HG03378 (cell line): Measurements from ENCODE around the gene PLEKHA5.
"Not testable (repeated sequence)": the region's sequence is repeated elsewhere in the genome, so short reads cannot be mapped to it uniquely, and the experiment has no call there.

ENCODE experiments used
- ATAC-seq: cut with Tn5 transposase; IDR thresholded peaks from one replicate; pipeline ENCODE4 v1.9.1; 2021; ENCODE audit warnings: mild to moderate bottlenecking, moderate library complexity; ENCODE audit not compliant: unreplicated experiment

PLEKHA5 gene, protein sequence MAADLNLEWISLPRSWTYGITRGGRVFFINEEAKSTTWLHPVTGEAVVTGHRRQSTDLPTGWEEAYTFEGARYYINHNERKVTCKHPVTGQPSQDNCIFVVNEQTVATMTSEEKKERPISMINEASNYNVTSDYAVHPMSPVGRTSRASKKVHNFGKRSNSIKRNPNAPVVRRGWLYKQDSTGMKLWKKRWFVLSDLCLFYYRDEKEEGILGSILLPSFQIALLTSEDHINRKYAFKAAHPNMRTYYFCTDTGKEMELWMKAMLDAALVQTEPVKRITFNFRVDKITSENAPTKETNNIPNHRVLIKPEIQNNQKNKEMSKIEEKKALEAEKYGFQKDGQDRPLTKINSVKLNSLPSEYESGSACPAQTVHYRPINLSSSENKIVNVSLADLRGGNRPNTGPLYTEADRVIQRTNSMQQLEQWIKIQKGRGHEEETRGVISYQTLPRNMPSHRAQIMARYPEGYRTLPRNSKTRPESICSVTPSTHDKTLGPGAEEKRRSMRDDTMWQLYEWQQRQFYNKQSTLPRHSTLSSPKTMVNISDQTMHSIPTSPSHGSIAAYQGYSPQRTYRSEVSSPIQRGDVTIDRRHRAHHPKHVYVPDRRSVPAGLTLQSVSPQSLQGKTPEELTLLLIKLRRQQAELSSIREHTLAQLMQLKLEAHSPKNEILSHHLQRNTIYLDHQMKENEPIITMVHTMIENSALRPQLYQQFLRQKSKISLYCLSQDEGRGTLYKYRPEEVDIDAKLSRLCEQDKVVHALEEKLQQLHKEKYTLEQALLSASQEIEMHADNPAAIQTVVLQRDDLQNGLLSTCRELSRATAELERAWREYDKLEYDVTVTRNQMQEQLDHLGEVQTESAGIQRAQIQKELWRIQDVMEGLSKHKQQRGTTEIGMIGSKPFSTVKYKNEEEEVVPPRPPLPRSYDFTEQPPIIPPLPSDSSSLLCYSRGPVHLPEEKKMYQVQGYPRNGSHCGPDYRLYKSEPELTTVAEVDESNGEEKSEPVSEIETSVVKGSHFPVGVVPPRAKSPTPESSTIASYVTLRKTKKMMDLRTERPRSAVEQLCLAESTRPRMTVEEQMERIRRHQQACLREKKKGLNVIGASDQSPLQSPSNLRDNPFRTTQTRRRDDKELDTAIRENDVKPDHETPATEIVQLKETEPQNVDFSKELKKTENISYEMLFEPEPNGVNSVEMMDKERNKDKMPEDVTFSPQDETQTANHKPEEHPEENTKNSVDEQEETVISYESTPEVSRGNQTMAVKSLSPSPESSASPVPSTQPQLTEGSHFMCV

DNA sequence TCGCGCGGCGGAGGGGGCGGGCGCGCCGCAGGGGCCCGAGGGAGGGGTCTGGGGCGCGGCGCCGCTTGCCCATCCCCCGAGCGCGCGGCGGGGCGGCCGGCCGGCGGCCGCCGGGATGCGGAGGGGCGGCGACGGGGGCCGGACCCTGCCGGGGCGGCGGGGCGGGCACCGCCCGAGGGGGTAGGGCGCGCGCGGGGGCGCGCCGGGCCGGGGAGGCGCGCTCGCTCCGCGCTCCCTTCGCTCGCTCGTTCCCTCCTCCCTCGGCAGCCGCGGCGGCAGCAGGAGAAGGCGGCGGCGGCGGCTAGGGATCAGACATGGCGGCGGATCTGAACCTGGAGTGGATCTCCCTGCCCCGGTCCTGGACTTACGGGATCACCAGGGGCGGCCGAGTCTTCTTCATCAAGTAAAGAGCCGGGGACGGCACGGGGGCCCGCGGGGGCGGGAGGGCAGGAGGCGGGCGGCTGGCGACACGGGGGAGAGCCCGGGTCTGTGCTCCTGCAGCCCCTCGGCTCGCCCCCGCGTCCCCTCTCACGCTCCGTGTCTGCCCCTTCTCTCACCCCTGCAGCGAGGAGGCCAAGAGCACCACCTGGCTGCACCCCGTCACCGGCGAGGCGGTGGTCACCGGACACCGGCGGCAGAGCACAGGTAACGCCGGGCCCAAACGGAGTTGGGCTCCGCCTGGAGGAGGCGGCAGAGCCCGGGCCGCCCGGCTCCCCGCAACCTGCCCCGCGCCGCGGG lies at the start of gene PLEKHA5:
PLEKHA5 (plus strand) TSS at position 248 of the 738 bp plus-strand sequence; CDS start at position 315, 67 bp downstream.
- no peak for ATAC-seq

DNA sequence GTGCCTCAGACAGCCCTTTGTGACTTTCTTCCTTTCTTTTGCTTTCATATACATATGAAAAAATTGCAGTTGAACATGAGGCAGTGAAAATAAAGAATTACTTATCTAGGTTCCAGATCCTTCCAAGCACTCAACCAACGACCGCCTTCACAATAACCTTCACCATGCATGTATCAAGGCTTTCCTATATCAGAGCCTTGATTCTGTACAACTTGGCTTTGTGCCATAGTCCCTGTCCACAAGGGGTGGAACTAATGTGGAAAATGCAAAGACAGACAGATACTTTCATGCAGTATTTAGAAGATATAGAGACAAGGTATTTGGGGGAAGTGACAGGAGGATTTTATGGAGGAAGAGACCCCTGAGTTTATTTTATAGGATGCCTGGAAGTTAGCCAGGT lies 48.6 kb upstream of the PLEKHA5 start:
- ATAC-seq: no peak

DNA sequence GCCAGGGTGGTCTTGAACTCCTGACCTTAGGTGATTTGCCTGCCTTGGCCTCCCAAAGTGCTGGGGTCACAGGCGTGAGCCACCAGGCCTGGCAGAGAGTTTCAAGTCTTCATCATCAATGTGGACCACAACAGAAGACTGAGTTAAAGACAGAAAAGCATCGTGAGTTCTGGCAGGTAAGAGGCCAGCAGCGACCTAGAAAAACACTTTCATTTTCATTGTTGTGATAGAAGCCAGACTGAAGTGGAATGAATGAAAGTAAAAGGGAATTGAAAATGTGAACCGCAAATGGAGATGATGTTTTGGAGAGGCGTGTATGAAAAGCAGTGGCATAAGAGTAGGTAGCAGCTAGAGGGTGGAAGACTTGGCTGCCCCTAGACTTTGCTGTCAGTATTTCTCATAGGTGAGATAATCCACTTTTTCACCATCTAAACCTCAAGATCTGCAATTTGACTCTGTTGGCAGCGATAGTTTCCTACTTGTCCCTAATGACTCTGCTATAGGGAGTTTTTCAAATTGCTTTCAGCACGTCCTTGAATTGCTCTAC lies 47.1 kb upstream of the PLEKHA5 start:
- ATAC-seq: no peak

DNA sequence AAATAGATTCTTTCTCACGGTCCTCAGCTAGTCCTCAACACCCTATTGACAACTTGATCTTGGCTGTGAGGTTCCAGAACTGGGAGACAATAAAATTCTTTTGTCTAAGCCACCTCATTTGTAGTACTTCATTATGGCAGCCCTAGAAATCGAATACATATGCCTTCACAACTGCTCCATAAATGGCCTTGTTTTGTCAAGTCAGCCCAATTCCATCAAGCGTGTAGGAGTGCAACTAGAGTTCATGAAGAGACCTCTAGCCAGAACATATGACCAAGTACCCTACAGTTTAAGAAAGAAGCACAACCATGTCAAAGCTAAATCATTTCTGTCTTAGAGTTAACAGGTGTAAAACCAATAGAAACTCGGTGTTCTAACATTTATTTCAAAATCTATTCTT lies 45.0 kb upstream of the PLEKHA5 start:
- ATAC-seq: no peak

DNA sequence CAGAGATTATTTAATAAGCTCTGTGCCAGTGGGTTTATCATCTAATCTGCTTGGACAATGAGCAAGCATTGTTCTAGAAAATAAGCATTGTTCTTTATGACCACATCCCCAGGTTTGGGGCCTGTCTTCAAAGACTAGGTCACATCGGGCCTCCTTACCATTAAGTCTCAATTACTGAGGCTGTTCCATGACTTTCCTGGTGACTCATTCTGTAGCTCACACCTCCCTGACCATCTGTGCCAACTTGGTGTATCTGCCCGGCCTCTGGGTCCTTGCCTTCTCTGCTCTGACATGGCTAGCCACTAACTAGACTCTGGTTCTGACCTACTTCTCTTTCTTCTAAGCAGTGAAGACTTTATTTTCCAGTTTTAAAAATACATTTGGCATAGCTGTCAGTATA lies 44.4 kb upstream of the PLEKHA5 start:
- ATAC-seq: no peak

DNA sequence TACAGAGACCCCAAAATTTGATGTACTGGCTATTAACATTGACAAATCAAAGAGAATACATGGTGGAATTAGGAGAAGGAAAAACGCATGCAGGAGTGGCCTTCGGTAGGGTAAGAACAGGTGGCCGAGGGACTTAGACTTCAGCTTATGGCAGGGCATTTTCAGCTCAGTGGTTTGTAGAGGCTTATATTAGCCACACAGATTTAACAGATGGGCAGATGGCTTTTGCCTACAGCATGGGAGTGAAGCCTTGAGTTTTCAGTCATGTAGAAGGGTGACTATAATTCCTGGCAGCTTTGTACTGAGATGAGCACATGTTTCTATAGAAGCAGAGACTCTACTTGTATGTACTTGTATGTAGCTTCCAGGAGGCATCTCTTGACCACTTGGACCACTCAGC lies 40.9 kb upstream of the PLEKHA5 start:
- ATAC-seq: no peak

DNA sequence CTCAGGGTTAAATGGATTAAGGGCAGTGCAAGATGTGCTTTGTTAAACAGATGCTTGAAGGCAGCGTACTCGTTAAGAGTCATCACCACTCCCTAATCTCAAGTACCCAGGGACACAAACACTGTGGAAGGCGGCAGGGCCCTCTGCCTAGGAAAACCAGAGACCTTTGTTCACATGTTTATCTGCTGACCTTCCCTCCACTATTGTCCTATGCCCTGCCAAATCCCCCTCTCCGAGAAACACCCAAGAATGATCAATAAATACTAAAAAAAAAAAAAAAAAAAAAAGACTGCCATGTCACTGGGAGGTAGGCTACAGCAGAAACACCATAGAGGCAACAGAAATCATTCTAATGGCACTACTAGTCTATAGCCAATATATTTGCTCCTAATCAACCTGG lies 37.1 kb upstream of the PLEKHA5 start:
- ATAC-seq: not testable (repeated sequence)

DNA sequence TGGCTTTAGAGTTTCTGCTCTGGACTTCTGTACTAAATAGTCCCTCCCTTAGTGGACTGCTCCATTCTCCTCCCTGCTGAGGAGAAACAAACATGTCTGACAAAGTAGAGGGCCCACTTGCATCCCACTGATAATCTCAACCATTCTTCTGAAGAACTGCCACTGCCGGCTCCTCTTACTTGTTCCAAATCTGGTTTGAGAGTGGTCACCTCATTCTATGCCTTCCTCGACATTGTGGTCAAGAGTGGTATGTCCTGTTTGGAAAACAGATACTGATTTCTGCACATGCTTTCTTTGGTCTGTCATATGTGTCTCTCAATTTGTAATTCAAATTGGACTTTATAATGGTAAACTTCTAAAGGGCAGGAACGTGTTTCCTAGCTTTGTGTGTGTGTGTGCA lies 36.3 kb upstream of the PLEKHA5 start:
- ATAC-seq: no peak

DNA sequence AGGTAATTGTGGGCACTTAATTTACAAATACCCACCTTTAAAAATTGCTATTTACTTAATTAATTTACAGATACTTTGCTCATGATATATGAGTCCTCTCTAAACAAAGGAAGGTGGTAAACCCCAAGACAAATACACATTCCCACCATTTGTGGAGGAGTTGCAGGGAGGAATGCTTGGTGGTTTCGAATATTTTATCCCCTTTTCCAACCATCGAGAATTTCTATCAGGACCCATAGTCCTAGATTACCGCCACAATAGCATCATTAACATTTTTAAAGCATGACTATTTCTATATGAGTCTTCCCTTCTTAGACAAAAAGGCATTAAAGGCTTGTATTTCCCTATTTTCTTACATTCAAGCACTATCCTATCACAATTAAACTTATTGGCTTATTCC lies 34.2 kb upstream of the PLEKHA5 start:
- no peak for ATAC-seq

DNA sequence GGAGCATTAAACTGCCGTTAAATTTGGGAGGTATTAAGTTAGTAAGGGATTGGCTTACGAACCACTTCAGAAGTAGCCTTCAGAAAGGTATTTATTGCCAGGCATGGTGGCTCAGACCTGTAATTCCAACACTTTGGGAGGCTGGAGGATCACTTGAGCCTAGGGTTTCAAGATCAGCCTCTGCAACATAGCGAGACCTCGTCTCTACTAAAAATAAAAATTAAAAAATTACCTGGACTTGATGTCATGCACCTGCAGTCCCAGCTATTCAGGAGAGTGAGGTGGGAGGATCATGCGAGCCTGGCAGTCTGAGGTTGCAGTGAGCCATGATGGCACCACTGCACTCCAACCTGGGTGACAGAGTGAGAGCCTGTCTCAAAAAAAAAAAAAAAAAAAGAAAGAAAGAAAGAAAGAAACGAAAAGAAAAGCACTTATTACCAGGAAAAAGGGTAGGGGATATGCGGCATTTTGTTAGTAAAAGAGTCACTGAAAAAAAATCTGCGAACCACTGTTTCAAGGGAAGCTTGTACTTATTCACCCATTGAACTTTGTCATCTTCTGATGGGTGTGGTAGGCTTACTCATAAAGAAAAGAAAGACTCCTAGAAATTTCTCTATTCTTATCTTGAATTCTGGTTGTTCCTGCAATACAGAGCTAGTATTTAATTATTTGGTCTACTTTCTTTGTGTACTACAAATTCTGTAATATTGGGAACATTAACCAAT lies 33.6 kb upstream of the PLEKHA5 start:
- ATAC-seq: no peak

DNA sequence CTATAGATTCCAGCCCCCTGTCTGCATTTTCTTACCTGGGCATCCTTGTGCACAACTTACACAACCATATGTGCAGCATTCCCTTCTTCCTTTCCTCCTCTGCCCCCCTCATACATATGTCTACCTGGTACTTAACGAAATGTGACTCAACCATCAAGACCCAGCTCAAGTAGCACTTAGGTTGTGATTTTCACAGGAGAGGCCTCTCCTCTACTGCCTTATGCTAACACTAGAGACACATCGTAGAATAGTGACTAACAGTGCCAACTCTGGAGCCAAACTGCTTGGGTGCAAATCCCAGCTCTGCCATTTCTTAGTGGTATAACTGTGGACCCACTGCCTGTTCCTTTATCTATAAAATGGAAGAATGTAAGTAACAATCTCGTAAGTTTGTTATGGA lies 24.1 kb upstream of the PLEKHA5 start:
- ATAC-seq: no peak

DNA sequence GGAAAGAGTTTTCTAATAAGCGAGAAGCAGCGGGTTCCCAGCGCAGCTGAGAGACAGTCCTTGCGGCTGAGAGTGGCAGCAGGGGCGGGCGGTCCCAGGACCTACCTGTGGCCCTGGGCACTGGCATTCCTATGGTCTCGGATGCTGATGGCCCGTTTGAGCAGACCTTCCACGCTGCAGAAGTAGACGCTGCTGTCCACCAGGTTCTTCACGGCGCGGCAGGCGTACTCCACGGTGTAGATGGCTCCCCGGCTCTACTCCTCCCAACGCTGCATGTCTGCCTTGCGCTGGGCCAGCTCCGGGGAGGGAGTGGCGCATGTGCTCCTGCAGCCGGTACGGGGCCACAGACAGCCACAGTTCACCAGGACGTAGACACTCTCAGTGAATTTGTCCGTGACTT lies 21.8 kb upstream of the PLEKHA5 start:
- ATAC-seq: no peak

DNA sequence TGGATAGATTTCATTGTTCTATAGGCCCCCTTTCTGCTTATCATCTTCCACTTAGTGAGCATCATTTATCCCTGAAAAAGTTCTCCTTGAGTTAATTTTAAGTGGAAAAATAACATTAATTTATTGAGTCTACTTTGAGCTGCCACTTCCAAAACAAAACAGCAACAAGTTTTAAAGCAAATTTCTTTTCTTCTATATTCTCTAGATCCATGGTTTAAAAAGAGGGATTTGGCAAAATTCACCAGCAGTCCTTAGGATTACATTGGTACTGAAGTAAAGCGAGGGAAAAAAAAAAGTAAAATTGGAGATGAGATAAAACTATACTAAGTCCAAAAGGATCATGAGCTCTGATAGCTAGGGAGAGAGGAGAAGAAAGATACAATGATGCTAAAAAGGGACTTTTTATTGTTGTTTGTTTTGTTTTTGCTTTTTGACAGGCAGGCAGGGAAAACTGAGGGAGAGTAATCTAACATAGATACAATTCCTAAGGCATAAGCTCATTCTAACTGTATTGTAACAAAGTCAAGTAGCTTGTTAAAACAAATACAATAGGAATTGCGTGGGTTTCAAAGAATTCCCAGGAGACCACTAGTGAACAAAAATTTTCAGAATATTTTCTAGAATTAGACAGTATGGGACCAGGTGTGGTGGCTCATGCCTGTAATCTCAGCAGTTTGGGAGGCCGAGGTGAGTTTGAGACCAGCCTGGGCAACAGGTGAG lies 19.2 kb upstream of the PLEKHA5 start:
- no peak for ATAC-seq

DNA sequence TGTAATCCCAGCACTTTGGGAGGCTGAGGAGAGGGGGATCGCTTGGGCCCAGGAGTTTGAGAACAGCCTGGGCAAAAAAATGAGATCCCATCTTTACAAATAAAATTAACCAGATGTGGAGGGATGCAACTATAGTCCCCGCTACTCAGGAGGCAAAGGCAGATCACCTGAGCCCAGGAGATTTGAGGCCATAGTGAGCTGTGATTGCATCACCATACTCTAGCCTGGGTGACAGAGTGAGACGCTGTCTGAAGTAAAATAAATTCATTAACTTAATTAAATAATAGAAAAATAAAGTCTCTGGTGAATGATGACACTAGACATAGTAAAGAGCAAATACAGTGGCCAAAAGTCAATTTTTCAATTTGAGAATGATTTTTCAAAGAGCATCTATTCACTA lies 16.1 kb upstream of the PLEKHA5 start:
- ATAC-seq: no peak

DNA sequence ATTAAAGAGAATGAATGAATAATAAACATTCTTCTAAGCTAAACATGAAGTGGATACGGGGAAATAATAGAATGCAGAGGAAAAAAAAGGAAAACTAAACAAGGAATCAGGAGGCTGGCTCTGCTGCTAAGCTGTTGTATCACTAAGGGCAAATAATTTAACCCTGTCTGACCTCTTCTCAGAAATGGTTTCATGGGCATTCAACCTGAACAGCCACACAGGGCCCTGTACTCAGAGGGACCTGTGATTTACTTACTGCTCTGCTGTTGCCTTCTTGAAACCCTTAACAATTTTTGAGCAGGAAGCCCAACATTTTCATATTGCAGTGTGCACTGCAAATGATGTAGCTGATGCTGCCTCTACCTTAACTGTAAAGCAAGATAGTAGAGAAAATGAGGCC lies 14.2 kb upstream of the PLEKHA5 start:
- no peak for ATAC-seq

DNA sequence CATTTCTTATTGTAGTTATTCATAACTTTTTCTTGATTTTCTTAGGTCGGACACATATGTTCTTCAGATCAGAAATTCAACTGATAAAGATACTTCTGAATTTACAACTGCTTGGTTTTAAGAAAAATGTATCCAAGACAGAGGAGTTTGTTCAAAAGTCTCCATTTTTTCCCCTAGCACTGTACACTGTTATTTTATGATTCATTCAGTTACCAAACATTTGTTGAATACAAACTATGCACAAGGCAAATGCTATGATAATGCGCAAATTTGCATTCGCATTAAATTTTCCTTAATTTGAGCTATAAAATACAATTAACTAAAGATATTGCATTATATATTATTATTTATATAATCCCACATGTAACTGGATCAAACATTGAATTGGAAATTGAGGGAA lies 10.1 kb upstream of the PLEKHA5 start:
- no peak for ATAC-seq

DNA sequence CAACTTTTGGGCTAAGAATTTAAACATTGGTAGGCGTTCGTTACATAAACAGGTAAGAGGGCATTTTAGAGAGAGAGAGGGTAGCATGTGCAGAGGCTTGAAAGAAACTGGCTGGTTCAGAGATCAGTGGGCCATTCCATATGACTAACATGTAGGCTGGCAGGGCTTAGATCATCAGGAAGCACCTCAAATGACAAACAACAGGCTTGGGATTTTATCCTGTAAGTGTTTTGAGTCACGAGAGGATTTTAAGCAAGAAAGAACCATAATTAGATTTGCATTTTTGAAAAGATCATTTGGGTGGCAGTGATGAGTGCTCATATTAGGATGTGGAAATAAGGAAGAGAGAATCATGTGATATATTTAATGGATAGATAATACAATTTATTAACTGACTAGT lies 8.7 kb upstream of the PLEKHA5 start:
- ATAC-seq: no peak

DNA sequence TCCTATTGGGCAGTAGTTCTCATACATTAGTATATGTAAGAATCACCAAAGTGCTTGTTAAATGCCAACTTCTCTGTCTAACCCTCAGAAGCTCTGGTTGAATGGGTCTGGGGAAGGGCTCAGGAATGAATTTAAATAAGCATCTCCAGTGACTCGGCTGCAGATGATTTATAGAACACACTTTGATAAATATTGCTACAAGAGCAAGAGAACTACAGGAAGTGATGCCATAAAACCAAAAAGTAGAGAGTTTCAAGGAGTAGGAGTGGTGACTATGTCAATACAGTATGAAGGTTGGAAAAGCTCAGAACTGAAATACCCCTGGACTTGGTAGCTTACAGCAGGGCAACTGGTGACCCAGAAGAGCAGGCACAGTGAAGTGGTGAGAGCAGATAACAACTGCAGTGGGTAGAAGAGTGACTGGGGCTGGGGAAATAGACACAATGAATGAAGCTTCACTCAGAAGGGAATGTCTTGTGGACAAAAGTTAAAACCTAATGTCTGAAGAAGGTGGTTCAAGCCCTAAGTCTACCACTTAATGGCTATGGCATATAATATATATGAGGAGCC lies 8.0 kb upstream of the PLEKHA5 start:
- ATAC-seq: no peak

DNA sequence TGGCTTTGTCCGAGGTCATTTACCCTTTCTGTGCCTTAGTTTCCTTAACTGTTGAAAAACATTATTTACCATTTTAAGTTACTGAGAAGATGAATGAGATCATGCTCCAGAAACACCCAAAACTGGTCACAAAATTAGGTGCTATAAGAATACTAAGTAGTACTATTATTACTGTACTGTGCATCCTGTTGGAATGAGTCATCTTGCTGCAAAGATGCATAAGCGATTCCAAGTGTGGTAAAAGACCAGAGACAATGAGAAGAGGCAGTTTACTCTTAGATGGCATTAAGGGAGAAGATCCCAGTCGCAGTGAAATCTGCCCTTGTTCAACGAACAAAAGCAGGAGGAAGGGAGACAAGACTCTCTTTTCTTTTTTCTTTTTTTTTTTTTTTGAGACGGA lies 4.2 kb upstream of the PLEKHA5 start:
- no peak for ATAC-seq
